Measurements from ENCODE around the gene ARG2. TPM values are rescaled to one million over a fixed set of nuclear protein-coding genes. Genes with fewer than 3 reads are reported as not detected.

Gene ARG2
- total RNA-seq, 2 experiments from 2014 or later = 1.6 to 2.3 TPM

- ChIA-PET POLR2A (no interaction called here), CTCF (interaction anchor here (0.6 to 7.7 kb wide), 25 partner anchors 10 to 240 kb away, joined by 3 to 143 read pairs (median 5); partner anchors contain the start of genes ARG2, PIGH, RDH11 and RDH12)
- ATAC-seq (peak; percentile 85), DNase-seq (peak; percentile 55)
- Mint-ChIP-seq H3K27ac (peak overlapping the region; percentile 28), H3K36me3 (ENCODE audit: low read depth) (peaks cover 4% of the 10 kb centered on the region), H3K4me3 (no peak overlapping the region), H3K27me3 (ENCODE audit: low read depth) (no peaks in the 10 kb centered on the region), H3K4me1 (ENCODE audit: low read depth) (peaks cover 33% of the 10 kb centered on the region), H3K9me3 (ENCODE audit: insufficient read depth) (no peaks in the 10 kb centered on the region)
Measured at GRCh38 chr14:67666750-67667449, 47.2 kb downstream of the ARG2 start.

DNA sequence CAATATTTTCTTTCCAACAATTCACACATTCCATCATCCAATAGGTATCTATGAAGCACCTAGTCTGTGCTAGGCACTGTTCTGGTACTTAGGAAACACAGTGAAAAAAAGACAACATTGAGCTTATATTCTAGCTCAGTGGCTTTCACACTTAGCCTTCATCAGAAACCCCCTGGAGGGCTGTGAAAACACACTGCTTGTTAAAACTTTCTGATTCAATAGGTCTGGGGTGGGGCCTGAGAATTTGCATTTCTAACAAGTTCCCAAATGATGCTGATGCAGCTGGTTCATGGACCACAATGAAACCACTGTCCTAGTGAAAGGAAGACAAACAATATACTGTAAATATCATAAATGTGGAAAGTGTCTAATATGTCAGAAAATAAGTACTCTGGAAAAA is 48.8 kb downstream of the ARG2 start:
- H3K9me3 Mint-ChIP-seq (ENCODE audit: insufficient read depth) = no peaks in the 10 kb centered on the region
- H3K27me3 Mint-ChIP-seq (ENCODE audit: low read depth) = no peaks in the 10 kb centered on the region
- CTCF ChIA-PET = interaction anchor here (0.7 to 7.7 kb wide), 11 partner anchors 35 to 309 kb away, joined by 3 to 143 read pairs (median 6); partner anchors contain the start of genes ARG2, ATP6V1D, EIF2S1 and PIGH
- H3K4me3 Mint-ChIP-seq = no peak overlapping the region
- H3K27ac Mint-ChIP-seq = no peak overlapping the region
- DNase-seq (no peak), ATAC-seq (no peak)
- no peaks in the 10 kb centered on the region for H3K36me3 Mint-ChIP-seq (ENCODE audit: low read depth)
- peaks cover 39% of the 10 kb centered on the region for H3K4me1 Mint-ChIP-seq (ENCODE audit: low read depth)
- POLR2A ChIA-PET = interaction anchor here (0.8 kb wide), 1 partner anchor 27 kb away, joined by 3 read pairs; the partner anchor contains the start of gene RDH11

DNA sequence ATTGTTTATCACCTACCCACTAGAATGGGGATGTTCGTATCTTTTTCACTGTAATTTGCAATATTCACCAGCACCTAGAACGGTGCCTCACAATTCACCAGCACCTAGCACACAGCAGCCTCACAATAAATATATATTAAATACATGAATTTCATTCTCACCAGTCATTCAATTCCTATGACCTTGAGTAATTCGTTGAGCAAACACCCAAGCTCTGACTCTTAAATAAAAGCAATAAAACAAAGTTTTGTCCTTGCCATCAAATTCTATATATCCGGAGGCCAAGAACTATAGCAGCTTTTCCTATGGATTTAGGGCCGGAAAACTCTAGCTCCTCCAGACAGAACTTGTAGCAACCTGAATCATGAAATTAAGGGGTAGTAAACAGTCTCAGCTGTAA is 53.7 kb downstream of the ARG2 start:
- H3K36me3 Mint-ChIP-seq (ENCODE audit: low read depth) = peaks cover 25% of the 10 kb centered on the region
- H3K9me3 Mint-ChIP-seq (ENCODE audit: insufficient read depth) = no peaks in the 10 kb centered on the region
- H3K4me1 Mint-ChIP-seq (ENCODE audit: low read depth) = peaks cover 34% of the 10 kb centered on the region
- H3K27me3 Mint-ChIP-seq (ENCODE audit: low read depth) = no peaks in the 10 kb centered on the region
- DNase-seq (no peak), ATAC-seq (no peak)
- H3K4me3 Mint-ChIP-seq = peak overlapping the region; percentile 83
- ChIA-PET POLR2A (interaction anchor here (1.2 kb wide), 1 partner anchor 31 kb away, joined by 3 read pairs; no protein-coding TSS in a partner anchor), CTCF (interaction anchor here (1.2 to 2.9 kb wide), 9 partner anchors 9 to 73 kb away, joined by 3 to 28 read pairs (median 5); partner anchors contain the start of genes PIGH and RDH11)
- H3K27ac Mint-ChIP-seq = peak overlapping the region; percentile 87

- Mint-ChIP-seq H3K36me3 (ENCODE audit: low read depth) (peaks cover 29% of the 10 kb centered on the region), H3K4me3 (peak overlapping the region; percentile 83), H3K27me3 (ENCODE audit: low read depth) (no peaks in the 10 kb centered on the region), H3K27ac (peak overlapping the region; percentile 87), H3K4me1 (ENCODE audit: low read depth) (peaks cover 34% of the 10 kb centered on the region), H3K9me3 (ENCODE audit: insufficient read depth) (no peaks in the 10 kb centered on the region)
- ChIA-PET POLR2A (interaction anchor here (0.7 to 1.2 kb wide), 3 partner anchors 18 to 52 kb away, joined by 3 to 4 read pairs (median 3); no protein-coding TSS in a partner anchor), CTCF (interaction anchor here (0.6 to 2.9 kb wide), 11 partner anchors 8 to 103 kb away, joined by 3 to 28 read pairs (median 4); partner anchors contain the start of genes PIGH and RDH11)
- peak; percentile 56 for DNase-seq
- ATAC-seq = peak; percentile 72
Measured at GRCh38 chr14:67674139-67674479, 54.4 kb downstream of the ARG2 start.

DNA sequence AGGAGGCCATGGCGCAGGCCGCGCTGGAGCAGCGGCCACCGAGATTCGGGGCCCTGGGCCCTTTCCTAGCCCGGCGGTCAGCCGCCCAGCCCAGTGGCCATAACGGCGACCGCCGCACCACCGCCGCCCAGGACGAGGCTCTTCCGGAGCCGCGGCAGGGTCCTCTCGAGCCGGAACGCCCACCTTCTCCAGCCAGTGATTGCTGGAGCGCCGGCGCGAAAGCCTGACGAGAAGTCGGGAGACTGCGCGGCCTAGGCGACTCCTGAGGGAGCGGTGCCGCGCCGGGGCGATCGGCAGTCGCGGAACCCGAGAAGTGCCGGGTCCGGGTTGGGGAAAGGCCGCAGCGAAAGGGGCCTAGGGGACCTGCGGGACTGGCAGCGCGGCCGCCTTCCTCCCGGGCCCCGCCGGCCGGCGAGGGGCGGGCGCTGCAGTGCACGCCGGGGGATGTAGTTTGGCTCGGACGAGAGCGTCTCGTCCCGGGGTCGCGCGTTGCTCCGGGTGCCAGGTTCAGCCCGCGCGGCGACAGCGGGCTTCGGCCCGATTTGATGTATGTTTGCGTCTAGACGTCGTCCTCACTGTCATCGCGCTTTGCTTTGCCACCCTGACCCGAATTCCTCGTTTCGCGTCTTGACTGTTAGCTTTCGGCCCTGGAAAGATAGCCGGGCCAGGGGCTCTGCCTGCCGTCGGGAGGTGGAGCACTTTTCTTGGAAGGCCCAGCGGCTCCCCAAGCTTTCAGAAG is 54.9 kb downstream of the ARG2 start, which contains the start of gene VTI1B:
VTI1B (minus strand) TSS at position 153 of the 739 bp plus-strand sequence; CDS start at position 10, 143 bp downstream.
- Mint-ChIP-seq H3K27me3 (ENCODE audit: low read depth) (no peaks in the 10 kb centered on the region), H3K36me3 (ENCODE audit: low read depth) (peaks cover 30% of the 10 kb centered on the region), H3K27ac (peak within 1 kb of the TSS; percentile 87), H3K4me1 (ENCODE audit: low read depth) (peaks cover 37% of the 10 kb centered on the region), H3K4me3 (peak within 1 kb of the TSS; percentile 83), H3K9me3 (ENCODE audit: insufficient read depth) (no peaks in the 10 kb centered on the region)
- ChIA-PET POLR2A (interaction anchor here (0.7 to 1.2 kb wide), 4 partner anchors 18 to 52 kb away, joined by 3 to 5 read pairs (median 4); partner anchors contain the start of gene RDH11), CTCF (interaction anchor here (0.6 to 4.1 kb wide), 15 partner anchors 7 to 103 kb away, joined by 3 to 28 read pairs (median 4); partner anchors contain the start of genes PIGH and RDH11)
- ATAC-seq (peak; percentile 94), DNase-seq (peak; percentile 76)

- no peaks in the 10 kb centered on the region for H3K27me3 Mint-ChIP-seq (ENCODE audit: low read depth)
- ATAC-seq (no peak), DNase-seq (no peak)
- H3K36me3 Mint-ChIP-seq (ENCODE audit: low read depth) = peaks cover 32% of the 10 kb centered on the region
- H3K4me1 Mint-ChIP-seq (ENCODE audit: low read depth) = peaks cover 42% of the 10 kb centered on the region
- no peaks in the 10 kb centered on the region for H3K9me3 Mint-ChIP-seq (ENCODE audit: insufficient read depth)
- peak overlapping the region; percentile 86 for H3K27ac Mint-ChIP-seq
- ChIA-PET CTCF (interaction anchor here (0.9 to 4.1 kb wide), 7 partner anchors 8 to 104 kb away, joined by 3 to 28 read pairs (median 5); partner anchors contain the start of gene RDH11), POLR2A (interaction anchor here (1.0 to 1.2 kb wide), 3 partner anchors 17 to 29 kb away, joined by 4 to 5 read pairs (median 4); partner anchors contain the start of gene RDH11)
- peak overlapping the region; percentile 83 for H3K4me3 Mint-ChIP-seq
Measured at GRCh38 chr14:67675219-67675582, 55.5 kb downstream of the ARG2 start.

DNA sequence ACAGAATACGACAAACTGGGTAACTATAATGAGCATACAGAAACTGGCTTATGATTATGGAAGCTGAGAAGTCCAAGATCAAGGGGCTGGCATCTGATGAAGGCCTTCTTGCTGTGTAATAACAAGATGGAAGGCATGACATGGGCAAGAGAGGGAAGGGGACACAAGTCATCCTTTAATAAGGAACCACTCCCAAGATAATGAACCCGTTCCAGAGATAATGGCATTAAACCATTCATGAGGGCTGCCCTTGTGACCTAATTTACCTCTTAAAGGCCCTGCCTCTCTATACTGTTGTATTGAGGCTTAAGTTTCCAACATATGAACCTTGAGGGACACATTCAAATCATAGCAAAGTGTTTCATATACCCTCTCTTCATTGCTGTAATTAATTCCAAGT is 59.3 kb downstream of the ARG2 start:
- no peak overlapping the region for H3K27ac Mint-ChIP-seq
- POLR2A ChIA-PET = interaction anchor here (2.4 kb wide), 1 partner anchor 16 kb away, joined by 12 read pairs; the partner anchor contains the start of gene RDH11
- peaks cover 62% of the 10 kb centered on the region for H3K36me3 Mint-ChIP-seq (ENCODE audit: low read depth)
- H3K4me3 Mint-ChIP-seq = no peak overlapping the region
- no peaks in the 10 kb centered on the region for H3K9me3 Mint-ChIP-seq (ENCODE audit: insufficient read depth)
- CTCF ChIA-PET = interaction anchor here (0.7 to 3.2 kb wide), 3 partner anchors 13 to 60 kb away, joined by 3 to 19 read pairs (median 9); no protein-coding TSS in a partner anchor
- DNase-seq (no peak), ATAC-seq (no peak)
- peaks cover 42% of the 10 kb centered on the region for H3K4me1 Mint-ChIP-seq (ENCODE audit: low read depth)
- H3K27me3 Mint-ChIP-seq (ENCODE audit: low read depth) = no peaks in the 10 kb centered on the region

GRCh38 chr14:67680121-67680602 is 60.4 kb downstream of the ARG2 start:
- Mint-ChIP-seq H3K9me3 (ENCODE audit: insufficient read depth) (no peaks in the 10 kb centered on the region), H3K27ac (peak overlapping the region; percentile 63), H3K27me3 (ENCODE audit: low read depth) (no peaks in the 10 kb centered on the region), H3K4me1 (ENCODE audit: low read depth) (peaks cover 42% of the 10 kb centered on the region), H3K36me3 (ENCODE audit: low read depth) (peaks cover 69% of the 10 kb centered on the region), H3K4me3 (no peak overlapping the region)
- peak; percentile 54 for DNase-seq
- peak; percentile 94 for ATAC-seq
- ChIA-PET POLR2A (interaction anchor here (2.4 kb wide), 1 partner anchor 15 kb away, joined by 12 read pairs; the partner anchor contains the start of gene RDH11), CTCF (interaction anchor here (0.9 to 3.2 kb wide), 4 partner anchors 12 to 61 kb away, joined by 3 to 19 read pairs (median 6); partner anchors contain the start of gene RDH12)

- CTCF ChIA-PET = interaction anchor here (0.9 to 3.2 kb wide), 4 partner anchors 11 to 62 kb away, joined by 3 to 19 read pairs (median 6); partner anchors contain the start of gene RDH12
Measured at GRCh38 chr14:67680941-67681340, 61.2 kb downstream of the ARG2 start.

DNA sequence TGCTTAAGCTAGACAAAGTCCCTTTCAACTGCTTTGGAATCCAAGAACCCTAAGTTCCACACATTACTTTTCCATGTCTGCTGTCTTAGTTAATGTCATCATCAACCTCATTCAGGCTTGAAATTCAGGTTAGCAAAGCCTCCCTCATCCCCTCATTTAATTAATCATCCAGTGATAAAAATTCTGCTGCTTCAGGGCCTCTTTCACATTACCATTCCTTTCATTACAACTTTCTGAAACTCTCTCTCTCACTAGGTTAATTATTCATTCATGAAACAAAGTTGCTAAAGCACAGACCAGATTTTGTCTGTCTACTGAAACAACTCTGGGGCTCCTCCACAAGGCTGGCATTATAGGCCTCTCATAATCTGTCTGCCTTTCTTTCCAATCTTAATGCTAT is 64.1 kb downstream of the ARG2 start:
- H3K4me1 Mint-ChIP-seq (ENCODE audit: low read depth) = peaks cover 26% of the 10 kb centered on the region
- ChIA-PET CTCF (interaction anchor here (0.8 to 1.3 kb wide), 2 partner anchors 10 to 84 kb away, joined by 3 read pairs; partner anchors contain the start of gene PIGH), POLR2A (interaction anchor here (2.4 kb wide), 1 partner anchor 12 kb away, joined by 9 read pairs; the partner anchor contains the start of gene RDH11)
- ATAC-seq (no peak), DNase-seq (no peak)
- no peaks in the 10 kb centered on the region for H3K27me3 Mint-ChIP-seq (ENCODE audit: low read depth)
- peaks cover 69% of the 10 kb centered on the region for H3K36me3 Mint-ChIP-seq (ENCODE audit: low read depth)
- H3K27ac Mint-ChIP-seq = no peak overlapping the region
- no peaks in the 10 kb centered on the region for H3K9me3 Mint-ChIP-seq (ENCODE audit: insufficient read depth)
- H3K4me3 Mint-ChIP-seq = no peak overlapping the region

More at GRCh38 chr14:67680941-67681340, 61.2 kb downstream of the ARG2 start:
- H3K27ac Mint-ChIP-seq = peak overlapping the region; percentile 63
- H3K4me3 Mint-ChIP-seq = no peak overlapping the region
- peaks cover 37% of the 10 kb centered on the region for H3K4me1 Mint-ChIP-seq (ENCODE audit: low read depth)
- DNase-seq (no peak), ATAC-seq (no peak)
- H3K27me3 Mint-ChIP-seq (ENCODE audit: low read depth) = no peaks in the 10 kb centered on the region
- no peaks in the 10 kb centered on the region for H3K9me3 Mint-ChIP-seq (ENCODE audit: insufficient read depth)
- H3K36me3 Mint-ChIP-seq (ENCODE audit: low read depth) = peaks cover 72% of the 10 kb centered on the region
- POLR2A ChIA-PET = interaction anchor here (0.6 to 2.4 kb wide), 2 partner anchors 13 to 14 kb away, joined by 3 to 12 read pairs; partner anchors contain the start of gene RDH11

DNA sequence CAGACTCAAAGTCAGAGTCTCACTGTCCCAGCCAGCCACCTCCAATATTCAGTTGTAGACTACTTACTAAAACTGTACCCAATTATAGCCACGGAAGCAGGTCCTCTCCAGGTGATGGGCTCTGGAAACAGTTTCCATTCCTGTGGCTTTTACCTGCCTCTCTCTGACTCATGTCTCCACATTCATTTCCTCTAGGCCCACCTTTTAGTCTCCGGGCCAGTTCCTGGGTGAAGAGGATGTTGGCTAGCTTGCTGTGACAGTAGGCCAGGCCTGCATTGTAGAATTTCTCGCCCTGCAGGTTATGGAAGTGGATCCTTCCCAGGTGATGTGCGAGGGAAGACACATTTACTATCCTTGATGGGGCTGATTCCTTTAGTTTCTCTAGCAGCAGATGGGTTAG is 70.3 kb downstream of the ARG2 start:
- no peak overlapping the region for H3K4me3 Mint-ChIP-seq
- ATAC-seq = no peak
- H3K27ac Mint-ChIP-seq = no peak overlapping the region
- POLR2A ChIA-PET = no interaction called here
- H3K9me3 Mint-ChIP-seq (ENCODE audit: insufficient read depth) = no peaks in the 10 kb centered on the region
- DNase-seq = no peak
- peaks cover 23% of the 10 kb centered on the region for H3K4me1 Mint-ChIP-seq (ENCODE audit: low read depth)
- peaks cover 61% of the 10 kb centered on the region for H3K36me3 Mint-ChIP-seq (ENCODE audit: low read depth)
- no peaks in the 10 kb centered on the region for H3K27me3 Mint-ChIP-seq (ENCODE audit: low read depth)
- CTCF ChIA-PET = interaction anchor here (1.0 to 4.5 kb wide), 4 partner anchors 14 to 23 kb away, joined by 3 to 33 read pairs (median 4); partner anchors contain the start of gene VTI1B

Measured in activated CD8-positive, alpha-beta T cell treated with anti-CD3 and anti-CD28 coated beads, Interleukin-2, amount 10 ng/mL, durations not matched to agents 7 days and 5 days (primary cell).